Measurements from ENCODE around the gene HIVEP1. TPM values are rescaled to one million over a fixed set of nuclear protein-coding genes. Genes with fewer than 3 reads are reported as not detected.

Gene HIVEP1
- total RNA-seq, 1 donor = 18.8 TPM

GRCh38 chr6:12036766-12037165, 24.7 kb downstream of the HIVEP1 start:
- DNase-seq (ENCODE audit: insufficient read length, low spot score, missing footprints) = peak; percentile 2
- Histone ChIP-seq H3K27ac (ENCODE audit: low read depth, low read length) (no peak overlapping the region), H3K4me3 (ENCODE audit: insufficient read depth, low read length) (no peak overlapping the region), H3K79me2 (ENCODE audit: insufficient read depth, low read length) (peaks cover 45% of the 10 kb centered on the region), H3K4me1 (ENCODE audit: insufficient read depth, low read length) (no peaks in the 10 kb centered on the region), H3K36me3 (ENCODE audit: insufficient read depth, low read length) (no peaks in the 10 kb centered on the region), H3K4me2 (ENCODE audit: insufficient read depth, low read length) (no peak overlapping the region), H3K27me3 (ENCODE audit: insufficient read depth, low read length) (no peaks in the 10 kb centered on the region), H3K9me3 (ENCODE audit: low read depth, low read length) (no peaks in the 10 kb centered on the region), H2AFZ (ENCODE audit: low read length) (no peak overlapping the region), H4K20me1 (ENCODE audit: insufficient read depth, low read length) (no peaks in the 10 kb centered on the region)
- no peak for TF ChIP-seq CTCF (IDR thresholded peaks at IDR 0.05; ENCODE audit: extremely low read depth, low read depth, low read length)

GRCh38 chr6:12037798-12038197, 25.7 kb downstream of the HIVEP1 start:
- no peak for TF ChIP-seq CTCF (IDR thresholded peaks at IDR 0.05; ENCODE audit: extremely low read depth, low read depth, low read length)
- no peak overlapping the region for H2AFZ ChIP-seq (ENCODE audit: low read length)
- no peaks in the 10 kb centered on the region for H3K27me3 ChIP-seq (ENCODE audit: insufficient read depth, low read length)
- no peak overlapping the region for H3K4me2 ChIP-seq (ENCODE audit: insufficient read depth, low read length)
- no peak overlapping the region for H3K4me3 ChIP-seq (ENCODE audit: insufficient read depth, low read length)
- H4K20me1 ChIP-seq (ENCODE audit: insufficient read depth, low read length) = no peaks in the 10 kb centered on the region
- H3K4me1 ChIP-seq (ENCODE audit: insufficient read depth, low read length) = no peaks in the 10 kb centered on the region
- no peaks in the 10 kb centered on the region for H3K36me3 ChIP-seq (ENCODE audit: insufficient read depth, low read length)
- peaks cover 43% of the 10 kb centered on the region for H3K79me2 ChIP-seq (ENCODE audit: insufficient read depth, low read length)
- no peaks in the 10 kb centered on the region for H3K9me3 ChIP-seq (ENCODE audit: low read depth, low read length)
- H3K27ac ChIP-seq (ENCODE audit: low read depth, low read length) = no peak overlapping the region
- no peak for DNase-seq (ENCODE audit: insufficient read length, low spot score, missing footprints)

- DNase-seq (ENCODE audit: insufficient read length, low spot score, missing footprints) = peak; percentile 13
- Histone ChIP-seq H3K4me3 (ENCODE audit: insufficient read depth, low read length) (no peak overlapping the region), H2AFZ (ENCODE audit: low read length) (no peak overlapping the region), H3K9me3 (ENCODE audit: low read depth, low read length) (no peaks in the 10 kb centered on the region), H3K4me1 (ENCODE audit: insufficient read depth, low read length) (peaks cover 2% of the 10 kb centered on the region), H3K27me3 (ENCODE audit: insufficient read depth, low read length) (no peaks in the 10 kb centered on the region), H4K20me1 (ENCODE audit: insufficient read depth, low read length) (no peaks in the 10 kb centered on the region), H3K36me3 (ENCODE audit: insufficient read depth, low read length) (no peaks in the 10 kb centered on the region), H3K4me2 (ENCODE audit: insufficient read depth, low read length) (no peak overlapping the region), H3K27ac (ENCODE audit: low read depth, low read length) (no peak overlapping the region), H3K79me2 (ENCODE audit: insufficient read depth, low read length) (peaks cover 36% of the 10 kb centered on the region)
- TF ChIP-seq CTCF (IDR thresholded peaks at IDR 0.05; ENCODE audit: extremely low read depth, low read depth, low read length) = peak; percentile 26
Observed at GRCh38 chr6:12039540-12040459, 27.7 kb downstream of the HIVEP1 start.

- Histone ChIP-seq H3K36me3 (ENCODE audit: insufficient read depth, low read length) (no peaks in the 10 kb centered on the region), H3K9me3 (ENCODE audit: low read depth, low read length) (no peaks in the 10 kb centered on the region), H3K27ac (ENCODE audit: low read depth, low read length) (no peak overlapping the region), H2AFZ (ENCODE audit: low read length) (no peak overlapping the region), H3K4me1 (ENCODE audit: insufficient read depth, low read length) (peaks cover 11% of the 10 kb centered on the region), H4K20me1 (ENCODE audit: insufficient read depth, low read length) (no peaks in the 10 kb centered on the region), H3K4me3 (ENCODE audit: insufficient read depth, low read length) (no peak overlapping the region), H3K4me2 (ENCODE audit: insufficient read depth, low read length) (no peak overlapping the region), H3K27me3 (ENCODE audit: insufficient read depth, low read length) (no peaks in the 10 kb centered on the region), H3K79me2 (ENCODE audit: insufficient read depth, low read length) (peaks cover 23% of the 10 kb centered on the region)
- no peak for TF ChIP-seq CTCF (IDR thresholded peaks at IDR 0.05; ENCODE audit: extremely low read depth, low read depth, low read length)
- no peak for DNase-seq (ENCODE audit: insufficient read length, low spot score, missing footprints)
Observed at GRCh38 chr6:12047304-12047703, 35.2 kb downstream of the HIVEP1 start.
